ENCODE data around the gene WSCD2.

WSCD2 gene

DNA sequence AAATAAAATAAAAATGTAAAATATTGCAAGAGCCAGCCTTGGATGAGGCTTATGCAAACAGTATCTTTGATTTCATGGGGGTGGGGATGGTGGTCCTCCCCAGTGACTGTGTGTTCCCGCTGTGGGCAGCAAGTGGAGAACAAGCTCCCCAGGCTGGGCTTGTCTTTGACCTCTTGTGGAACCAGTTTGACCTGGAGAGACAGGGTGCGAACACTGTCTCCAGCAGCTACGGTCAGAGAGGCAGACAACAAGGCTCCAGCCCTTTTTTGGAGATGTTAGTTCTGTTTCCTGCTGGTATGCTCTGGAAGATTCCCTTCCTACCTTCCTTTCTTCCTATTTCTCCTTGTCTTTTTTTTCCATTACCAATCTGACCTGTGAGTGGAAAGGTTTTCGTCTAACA lies 21.8 kb upstream of the WSCD2 start:
- DNase-seq (ENCODE audit: low read depth, low spot score), result no peak

DNA sequence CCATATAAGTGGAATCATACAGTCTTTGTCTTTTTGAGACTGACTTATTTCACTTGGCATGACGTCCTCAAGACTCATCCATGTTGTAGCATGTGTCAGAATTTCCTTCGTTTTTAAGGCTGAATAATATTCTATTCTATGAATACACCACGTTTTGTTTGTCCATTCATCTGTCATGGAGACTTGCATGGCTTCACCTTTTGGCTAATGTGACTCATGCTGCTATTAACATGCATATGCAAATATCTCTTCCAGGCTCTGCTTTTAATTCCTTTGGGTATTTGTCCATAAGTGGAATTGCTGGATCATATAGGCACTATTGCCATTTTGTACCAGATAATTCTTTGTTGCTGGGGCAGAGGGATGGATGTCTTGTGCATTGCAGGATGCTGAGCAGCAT lies 19.6 kb upstream of the WSCD2 start:
- no peak for DNase-seq (ENCODE audit: low read depth, low spot score)

DNA sequence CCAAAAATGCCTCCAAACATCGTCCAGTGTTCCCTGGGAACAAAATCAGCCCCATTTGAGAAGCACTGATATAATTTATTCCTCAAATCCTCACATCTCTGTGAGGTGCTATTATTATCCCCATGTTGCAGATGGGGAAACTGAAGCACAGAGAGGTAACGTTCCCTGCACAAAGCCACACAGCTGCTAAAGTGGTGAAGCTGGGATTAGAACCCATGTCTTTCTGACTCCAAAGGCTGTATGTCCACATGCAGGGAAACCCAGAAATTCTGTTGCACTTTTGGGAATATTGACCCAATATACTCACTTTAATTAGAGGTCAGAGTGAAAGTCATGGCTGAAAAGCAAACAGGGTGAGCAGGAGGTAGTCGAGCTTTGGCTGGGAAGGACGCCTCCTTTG lies 19.1 kb upstream of the WSCD2 start:
- no peak for DNase-seq (ENCODE audit: low read depth, low spot score)

DNA sequence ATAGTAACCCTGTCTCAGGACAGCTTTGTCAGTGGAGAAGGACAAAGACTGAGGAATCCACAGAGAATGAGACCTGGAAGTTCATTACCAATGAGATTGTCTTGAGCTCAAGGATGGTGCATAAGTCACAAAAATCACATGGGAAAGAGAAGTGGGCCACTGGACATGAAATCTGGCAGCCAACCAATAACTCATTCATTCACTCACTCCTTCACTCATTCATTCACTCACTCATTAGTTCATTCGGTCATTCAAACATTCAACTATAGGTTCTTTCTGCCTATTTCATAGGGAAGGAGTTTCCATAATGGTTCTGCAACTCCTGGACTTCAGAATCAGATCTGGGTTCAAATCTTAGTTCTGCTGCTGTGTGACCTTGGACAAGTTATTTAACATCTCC lies 18.2 kb upstream of the WSCD2 start:
- no peak for DNase-seq (ENCODE audit: low read depth, low spot score)

DNA sequence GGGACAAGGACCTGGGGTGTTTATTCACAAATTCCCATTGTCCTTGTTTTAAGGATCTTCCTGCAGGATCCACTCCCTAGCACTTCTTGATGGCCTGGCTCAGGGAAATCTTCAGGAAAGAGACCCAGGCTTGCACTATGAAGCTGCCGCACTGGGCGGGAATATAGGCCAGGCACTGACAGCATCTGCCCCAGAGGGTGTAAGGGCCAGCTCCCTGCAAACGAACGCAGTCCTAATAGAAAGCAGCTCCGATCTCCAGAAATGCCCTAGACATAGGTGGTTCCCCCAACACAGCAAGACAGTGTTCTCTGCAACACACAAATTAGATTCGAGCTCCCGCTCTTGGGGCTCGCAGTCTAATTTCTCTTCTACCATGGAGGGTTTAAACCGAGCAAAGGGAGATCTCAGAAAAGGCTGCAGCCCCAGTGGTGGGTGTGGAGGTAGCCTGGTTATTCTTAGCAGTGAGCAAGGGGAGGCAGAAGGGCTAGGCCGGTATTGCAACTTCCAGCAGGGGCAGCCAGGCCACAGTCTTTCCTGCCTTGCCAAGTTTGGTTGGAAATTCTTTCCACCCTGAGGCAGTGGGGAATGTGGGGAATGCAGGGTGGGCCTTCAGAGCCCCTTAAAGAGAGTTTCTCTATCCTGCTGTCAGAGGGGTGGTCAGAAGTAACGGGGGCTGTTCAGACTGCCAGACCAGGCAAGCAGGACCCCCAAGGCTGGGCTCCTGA lies 16.1 kb upstream of the WSCD2 start:
- DNase-seq (ENCODE audit: low read depth, low spot score), result no peak

DNA sequence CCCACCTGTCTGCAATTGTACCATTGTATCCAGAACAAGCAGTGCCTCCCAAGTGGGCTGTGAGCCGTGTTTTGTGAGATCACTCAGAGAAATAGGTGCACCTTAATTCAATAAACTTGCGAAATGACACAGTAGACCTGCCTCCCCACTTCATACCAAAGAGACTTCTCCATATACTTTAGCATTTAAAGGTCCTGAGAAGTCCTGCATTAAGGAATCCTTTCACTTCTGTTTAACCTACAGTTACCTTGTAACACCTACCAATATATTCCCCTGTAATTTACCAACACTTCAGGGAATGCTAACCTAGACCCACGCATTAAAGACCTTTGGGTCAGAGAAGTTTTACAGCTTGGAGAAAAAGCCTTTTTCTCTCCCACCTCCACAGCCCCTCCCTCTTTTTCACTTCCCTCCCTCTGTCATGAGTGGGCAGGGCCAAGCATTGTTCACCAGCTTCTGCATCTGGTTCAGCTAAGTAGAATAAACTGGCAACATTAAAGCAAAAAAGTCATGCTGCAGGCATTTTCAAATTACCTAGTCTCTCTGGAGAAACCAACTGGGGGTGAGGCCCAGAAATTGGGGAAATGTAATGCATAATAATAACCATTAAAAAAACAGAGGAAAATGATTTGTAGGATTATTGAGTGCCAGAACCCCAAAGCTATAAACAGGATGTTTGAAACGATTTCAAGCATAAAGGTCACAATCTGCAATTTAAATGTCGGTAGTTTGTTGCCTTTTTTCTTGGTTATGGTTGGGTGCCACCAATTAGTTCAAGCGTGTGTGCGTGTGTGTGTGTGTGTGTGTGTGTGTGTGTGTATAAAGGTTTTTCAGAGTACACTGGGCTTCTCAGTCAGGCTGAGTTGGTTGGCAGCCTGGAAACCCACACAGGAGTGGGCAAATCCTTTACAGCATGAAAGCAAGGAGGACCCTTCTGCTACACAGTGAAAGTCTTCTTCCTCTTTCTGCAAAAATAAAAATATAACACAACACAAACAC lies 13.7 kb upstream of the WSCD2 start:
- DNase-seq (ENCODE audit: low read depth, low spot score), result no peak

DNA sequence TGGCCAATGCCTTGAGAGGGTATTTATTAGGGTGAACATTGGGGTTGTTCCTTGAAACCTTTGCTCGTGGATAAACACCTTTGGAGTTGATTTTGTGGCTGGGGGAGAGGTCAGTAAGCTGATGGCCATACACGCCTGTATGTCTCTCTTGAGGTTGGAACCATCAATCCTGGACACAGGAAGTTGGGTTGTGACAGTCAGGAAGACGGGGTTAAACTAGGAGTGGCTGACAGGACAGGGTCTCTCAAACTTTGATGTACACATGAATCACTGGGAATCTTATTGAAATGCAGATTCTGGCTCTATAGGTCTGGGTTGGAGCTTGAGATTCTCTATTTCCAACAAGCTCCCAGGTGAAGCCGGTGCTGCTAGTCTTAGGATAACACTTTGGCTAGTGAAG lies 12.8 kb upstream of the WSCD2 start:
- no peak for DNase-seq (ENCODE audit: low read depth, low spot score)

DNA sequence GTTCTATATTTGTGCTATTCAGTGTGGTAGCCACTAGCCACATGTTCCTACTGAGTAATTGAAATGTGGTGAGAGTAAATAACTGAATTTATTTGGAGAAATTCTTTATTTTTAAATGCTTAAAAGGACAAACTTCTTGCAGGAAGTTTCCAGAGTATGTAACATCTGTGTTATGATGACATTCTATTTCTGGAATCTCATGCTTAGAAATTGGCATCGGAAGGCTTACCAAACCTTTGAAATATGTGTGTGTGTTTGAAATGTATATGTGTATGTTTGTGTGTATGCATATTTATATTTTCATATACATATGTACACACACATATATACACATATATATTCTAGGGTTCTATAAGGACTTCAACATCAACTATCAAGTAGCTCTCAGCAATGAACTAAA lies 12.4 kb upstream of the WSCD2 start:
- DNase-seq (ENCODE audit: low read depth, low spot score), result no peak

DNA sequence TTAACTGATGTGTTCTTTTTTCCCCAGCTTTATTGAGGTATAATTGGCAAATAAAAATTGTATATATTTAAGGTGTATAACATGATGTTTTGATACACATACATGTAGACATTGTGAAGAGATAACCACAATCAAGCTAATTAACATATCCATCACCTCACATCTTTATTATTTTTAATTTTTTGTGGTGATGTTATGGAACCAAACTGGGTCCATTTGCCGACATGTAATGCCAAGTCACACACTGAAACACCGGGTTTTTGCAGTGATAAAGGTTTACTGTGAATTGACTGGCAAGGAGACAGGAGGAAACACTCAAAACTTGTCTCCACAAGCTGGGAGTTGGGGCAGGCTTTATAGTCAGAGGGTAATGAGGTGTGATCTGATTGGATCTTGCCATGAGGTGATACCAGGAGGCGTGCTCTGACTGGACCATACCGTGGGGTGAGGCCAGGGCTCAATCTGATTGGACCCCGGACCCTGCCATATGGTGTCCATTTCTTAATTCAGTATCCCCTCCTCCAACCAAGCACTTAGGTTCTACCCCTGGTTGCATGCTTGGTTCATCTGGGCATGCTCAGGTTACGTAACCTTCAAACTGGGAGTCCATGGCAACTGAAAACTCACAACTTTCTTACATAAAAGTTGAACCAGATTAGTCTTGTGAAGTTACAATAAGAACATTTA lies 11.8 kb upstream of the WSCD2 start:
- DNase-seq (ENCODE audit: low read depth, low spot score), result no peak

DNA sequence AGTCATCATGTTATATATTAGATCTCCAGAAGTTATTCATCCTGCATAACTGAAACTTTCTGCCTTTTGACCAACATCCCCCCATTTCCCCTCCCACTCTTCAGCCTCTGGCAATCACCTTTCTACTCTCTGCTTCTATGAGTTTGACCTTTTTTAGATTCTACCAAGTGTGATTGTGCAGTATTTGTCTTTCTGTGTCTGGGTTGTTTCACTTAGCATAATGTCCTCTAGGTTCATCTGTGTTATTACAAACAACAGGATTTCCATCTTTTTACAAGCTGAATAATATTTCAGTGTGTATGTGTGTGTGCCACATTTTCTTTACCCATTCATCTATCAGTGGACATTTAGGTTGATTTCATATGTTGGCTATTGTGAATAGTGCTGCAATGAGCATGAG lies 11.2 kb upstream of the WSCD2 start:
- DNase-seq (ENCODE audit: low read depth, low spot score), result no peak

DNA sequence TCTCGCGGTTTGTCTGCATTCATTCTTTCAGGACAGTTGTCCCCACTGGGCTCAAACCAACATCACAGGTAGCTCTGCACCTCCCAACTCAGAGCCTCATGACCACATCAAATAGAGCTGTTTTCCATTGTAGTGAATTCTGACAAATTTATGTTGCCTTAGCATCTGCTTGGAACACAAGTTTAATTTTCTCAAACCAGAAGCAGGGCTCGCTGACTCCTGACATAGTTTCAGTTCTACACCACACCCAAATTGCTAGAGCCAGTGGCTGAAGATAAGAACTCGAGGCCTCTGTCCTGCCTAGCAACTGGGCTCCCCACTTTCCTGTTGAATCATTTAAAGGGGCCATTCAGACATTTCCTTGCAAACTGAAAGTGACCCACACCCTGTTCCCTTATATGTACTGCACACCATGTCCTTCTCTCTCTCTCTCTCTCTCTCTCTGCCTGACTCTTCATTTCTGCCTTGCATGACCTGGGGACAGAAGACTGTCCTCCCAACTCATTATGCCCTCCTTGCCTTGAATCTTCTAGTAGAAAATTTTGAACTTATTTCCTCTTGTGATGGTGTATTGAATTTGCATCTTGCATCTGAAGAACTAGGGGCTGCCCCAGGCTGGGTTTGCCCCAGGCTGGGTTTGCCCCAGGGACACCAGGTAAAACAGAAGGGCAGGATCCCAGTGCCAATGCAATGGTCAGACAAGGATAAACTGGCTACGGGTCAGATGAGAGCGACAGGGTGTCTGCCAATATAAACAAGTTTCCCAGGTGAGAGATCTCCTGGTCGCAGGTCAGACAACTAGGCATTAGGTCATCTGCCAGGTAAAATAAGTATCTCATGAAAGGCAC lies 9.7 kb upstream of the WSCD2 start:
- DNase-seq (ENCODE audit: low read depth, low spot score), result no peak

DNA sequence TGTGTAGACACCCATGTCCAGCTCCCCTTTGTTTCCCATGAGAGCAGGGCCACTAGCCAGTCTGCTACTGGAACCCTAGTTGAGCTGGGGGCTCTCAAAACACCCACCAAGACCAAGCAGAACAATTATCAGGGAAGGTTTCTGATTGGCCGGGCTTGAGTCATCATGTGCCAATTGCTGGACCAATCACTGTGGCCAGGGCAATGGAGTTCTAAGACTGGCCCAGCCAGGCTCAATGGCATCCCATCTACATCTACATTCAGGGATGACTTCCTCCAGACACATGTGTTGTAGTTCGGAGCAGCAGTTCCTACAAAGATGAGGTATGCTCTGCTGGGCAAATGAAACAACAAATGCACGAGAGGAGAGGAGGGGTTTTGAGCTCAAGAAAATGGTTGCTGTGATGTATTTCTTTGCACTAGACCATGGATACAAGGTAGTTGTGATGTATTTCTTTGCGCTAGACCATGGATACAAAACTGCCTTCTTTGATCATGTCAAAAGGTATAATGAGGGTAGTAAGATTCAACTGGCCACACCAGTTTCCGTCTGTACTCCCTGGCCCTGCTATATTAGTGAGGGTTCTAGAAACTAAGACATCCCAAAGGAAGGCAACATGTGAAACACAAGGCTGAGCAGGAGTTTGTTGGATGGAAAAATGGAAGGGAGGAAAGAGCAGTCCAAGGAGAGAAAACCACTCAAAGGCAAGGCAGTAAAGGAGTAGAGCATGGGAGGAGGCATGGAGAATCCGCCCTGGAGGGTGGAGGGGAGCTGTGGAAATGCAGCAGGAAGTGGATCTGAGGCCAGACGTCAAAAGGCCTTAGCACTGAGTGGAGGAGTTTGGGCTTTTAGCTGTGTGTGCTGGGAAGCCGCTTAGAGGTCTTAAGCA lies 8.9 kb upstream of the WSCD2 start:
- DNase-seq (ENCODE audit: low read depth, low spot score), result no peak

DNA sequence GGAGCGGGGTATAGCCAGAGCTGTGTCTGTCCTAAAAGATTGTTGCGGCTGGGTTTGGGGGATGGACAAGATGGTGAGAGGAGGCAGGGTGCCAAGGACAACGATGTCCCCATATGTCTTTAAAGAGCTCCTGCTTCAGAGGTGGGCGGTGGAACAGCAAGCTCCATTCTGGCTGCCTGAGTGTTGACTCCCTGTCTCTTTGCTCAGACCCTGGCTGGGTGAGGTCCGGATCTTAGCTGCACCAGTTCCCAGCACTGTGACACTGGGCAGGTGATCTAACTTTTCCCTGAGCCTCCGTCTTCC lies 8.3 kb upstream of the WSCD2 start:
- no peak for DNase-seq (ENCODE audit: low read depth, low spot score)

DNA sequence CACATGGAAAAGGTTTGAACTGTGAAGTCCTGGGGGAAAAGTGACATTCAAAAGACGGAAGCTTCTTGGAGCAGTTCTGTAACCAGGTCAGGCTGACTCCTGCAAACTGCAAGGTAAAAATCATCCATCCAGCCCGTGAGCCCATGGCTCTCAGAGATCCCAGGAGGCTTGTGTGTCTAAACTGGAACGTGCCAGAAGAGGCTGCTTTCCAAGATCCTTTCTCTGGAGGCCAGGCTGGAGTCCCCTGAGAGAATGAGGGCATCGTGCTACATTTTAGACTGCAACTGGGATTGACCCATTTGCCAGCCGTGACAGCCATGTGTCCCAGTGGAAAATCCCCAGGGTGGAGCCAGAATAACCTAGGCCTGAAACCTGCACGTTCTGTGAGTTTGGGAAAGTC lies 7.8 kb upstream of the WSCD2 start:
- DNase-seq (ENCODE audit: low read depth, low spot score), result no peak

DNA sequence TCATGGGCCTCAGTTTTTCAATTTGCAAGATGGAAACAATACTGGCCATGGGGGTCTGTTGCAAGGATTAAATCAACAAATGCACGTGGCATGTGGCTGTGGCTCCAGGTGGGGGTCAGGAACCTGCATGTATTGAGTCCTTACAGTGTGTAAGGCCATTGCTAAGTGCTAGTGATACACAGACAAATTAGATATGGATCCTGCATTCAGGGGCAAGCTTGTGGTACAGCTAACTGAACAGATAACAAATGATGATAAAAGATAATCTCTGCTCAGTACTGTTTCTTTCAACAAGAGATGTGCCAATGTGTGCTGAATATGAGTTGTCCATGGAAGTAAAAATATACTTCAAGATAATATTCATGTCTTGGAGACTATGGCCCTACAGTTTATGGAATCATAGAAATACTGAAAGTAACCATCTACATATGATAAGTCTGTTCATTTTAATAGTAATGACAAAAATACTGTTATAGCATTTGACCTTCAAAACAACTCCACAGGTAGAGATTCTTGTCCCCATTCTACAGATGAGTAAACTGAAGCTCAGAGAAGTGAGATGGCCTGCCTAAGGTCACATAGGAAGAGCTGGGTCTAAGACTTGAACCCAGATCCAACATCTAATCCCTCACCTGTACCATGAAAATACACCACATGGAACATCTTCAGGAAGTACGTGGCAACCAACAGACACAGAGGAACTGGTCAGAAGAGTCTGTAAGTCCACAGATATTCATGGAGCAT lies 7.2 kb upstream of the WSCD2 start:
- no peak for DNase-seq (ENCODE audit: low read depth, low spot score)

DNA sequence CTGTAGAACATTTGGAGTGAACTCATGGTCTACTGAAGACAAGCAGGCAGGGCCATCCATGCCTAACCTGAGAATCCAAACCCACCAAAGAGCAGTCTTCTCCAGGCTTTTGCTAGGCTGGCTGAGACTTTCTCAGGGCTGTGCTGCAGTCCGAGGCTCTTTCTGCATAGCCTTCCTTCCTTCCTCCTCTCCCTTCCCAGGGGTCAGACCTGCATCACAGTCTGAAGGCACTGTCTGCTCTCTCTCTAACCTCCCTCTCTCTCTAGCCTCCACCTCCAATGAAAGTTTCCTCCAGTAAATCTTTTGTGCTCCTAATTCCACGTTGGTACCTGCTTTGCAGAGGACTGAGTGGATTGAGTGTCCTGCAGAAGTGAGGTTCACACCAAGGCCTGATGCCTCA lies 6.4 kb upstream of the WSCD2 start:
- DNase-seq (ENCODE audit: low read depth, low spot score), result no peak

DNA sequence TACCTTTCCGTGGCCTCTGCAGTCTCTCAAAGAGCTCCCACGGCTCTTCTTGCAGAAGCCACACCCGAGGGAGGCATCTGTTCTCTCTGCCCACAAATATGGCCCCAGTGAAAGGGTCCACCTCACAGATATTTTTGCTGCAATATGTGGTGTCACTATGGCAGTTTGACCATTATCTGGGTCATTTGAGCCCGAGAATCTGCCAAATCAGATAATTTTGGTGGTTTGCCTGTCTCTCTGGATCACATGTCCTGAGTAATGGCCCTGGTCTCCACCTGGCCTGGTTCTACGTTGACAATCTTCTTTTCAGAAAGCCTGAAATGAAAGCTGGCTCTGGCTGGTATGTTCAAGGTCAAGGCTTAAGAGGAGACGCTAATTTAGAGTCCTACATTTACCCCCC lies 5.7 kb upstream of the WSCD2 start:
- DNase-seq (ENCODE audit: low read depth, low spot score), result no peak

DNA sequence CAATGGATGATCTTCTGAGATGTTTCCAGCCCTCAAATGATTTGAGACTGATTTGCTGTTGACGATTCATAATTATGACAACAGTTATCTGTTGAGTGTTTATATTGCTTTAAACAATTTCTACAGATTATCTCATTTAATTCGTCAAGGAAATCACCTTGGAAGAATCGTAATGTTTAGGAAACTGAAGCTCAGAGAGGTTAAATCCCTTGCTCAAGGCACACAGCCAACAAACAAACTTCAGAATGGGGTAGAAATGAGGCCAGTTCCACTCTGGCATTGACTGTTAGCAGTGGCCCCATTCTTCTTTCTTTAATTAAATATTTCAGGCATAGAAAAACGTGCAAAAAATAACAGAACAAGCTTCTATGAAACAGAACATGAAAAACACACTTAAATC lies 4.0 kb upstream of the WSCD2 start:
- DNase-seq (ENCODE audit: low read depth, low spot score), result no peak

DNA sequence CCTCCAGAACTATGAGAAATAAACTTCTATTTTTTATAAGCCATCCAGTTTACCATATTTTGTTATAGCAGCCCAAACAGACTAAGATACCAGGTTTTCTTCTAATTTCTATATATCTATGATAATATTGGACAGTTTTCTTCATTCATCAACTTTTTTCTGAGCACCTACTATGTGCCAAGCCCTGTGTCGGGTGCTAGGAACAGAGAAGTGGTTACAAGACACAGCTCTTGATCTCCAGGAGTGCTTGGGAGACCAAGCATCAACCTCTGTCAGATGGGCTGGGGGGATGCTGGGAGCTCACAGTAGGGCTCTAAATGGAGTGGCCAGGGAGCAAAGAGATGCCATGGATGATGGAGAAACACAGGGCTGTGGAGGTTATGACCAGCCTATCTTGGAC lies 2.9 kb upstream of the WSCD2 start:
- no peak for DNase-seq (ENCODE audit: low read depth, low spot score)

DNA sequence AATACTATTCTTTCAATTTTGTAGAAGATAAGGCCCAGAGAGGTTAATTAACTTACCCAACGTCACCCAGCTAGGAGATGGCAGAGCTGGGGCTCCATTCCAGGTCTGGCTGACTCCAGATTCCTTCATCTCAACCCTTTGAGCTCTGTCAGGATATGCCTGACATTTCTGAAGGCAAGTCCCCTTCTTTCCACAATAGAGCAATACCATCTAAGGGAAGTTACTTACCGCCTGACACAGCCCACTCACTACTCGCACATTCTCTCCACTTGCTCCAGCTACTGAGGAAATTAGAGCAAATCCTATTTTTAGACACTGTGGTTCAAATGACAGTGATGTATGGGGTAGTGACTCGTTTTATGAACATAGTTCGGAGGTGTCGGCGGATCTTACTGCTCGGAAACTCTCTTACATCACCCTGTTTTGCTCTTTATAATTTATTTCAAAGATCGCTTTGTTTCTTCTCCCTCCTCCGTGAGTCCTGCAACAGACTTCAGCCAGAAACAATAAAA lies 2.0 kb upstream of the WSCD2 start:
- DNase-seq (ENCODE audit: low read depth, low spot score), result no peak
